ENCODE results near the gene ZNF234. TPM values are rescaled to one million over a fixed set of nuclear protein-coding genes. Genes with fewer than 3 reads are reported as not detected.

ZNF234 gene
- total and polyA plus RNA-seq, 2 donors (not counting 1 experiment from before 2014, with no cell fraction given): 3.1 to 27.5 TPM

- Histone ChIP-seq H3K79me2 (ENCODE audit: control insufficient read depth, insufficient read depth, low read length) (no peaks in the 10 kb centered on the region), H3K4me2 (replicated peaks; ENCODE audit: low read depth, low read length, poor library complexity, severe bottlenecking) (no peak overlapping the region), H2AFZ (ENCODE audit: insufficient read depth, low read depth, low read length, poor library complexity, severe bottlenecking) (no peak overlapping the region), H3K4me1 (ENCODE audit: control insufficient read depth in 2 of 2, insufficient read depth in 2 of 2, low read length in 2 of 2) (no peaks in the 10 kb centered on the region), H3K9me3 (ENCODE audit: control extremely low read depth in 1 of 3, control insufficient read depth in 2 of 3, insufficient read depth in 1 of 3, low read length in 2 of 3) (peaks cover 0 to 10% (median 7%) of the 10 kb centered on the region in 3 donors), H3K9ac (ENCODE audit: low read length) (no peak overlapping the region), H4K20me1 (ENCODE audit: control insufficient read depth, insufficient read depth, low read length, poor library complexity, severe bottlenecking) (no peaks in the 10 kb centered on the region), H3K27ac (ENCODE audit: low read length in 2 of 2) (no peak overlapping the region), H3K27me3 (replicated peaks in 1 of 4; ENCODE audit: control extremely low read depth in 1 of 4, control insufficient read depth in 3 of 4, insufficient read depth in 4 of 4, low read length in 3 of 4) (no peaks in the 10 kb centered on the region), H3K36me3 (replicated peaks in 1 of 2; ENCODE audit: control extremely low read depth in 1 of 2, control insufficient read depth in 1 of 2, extremely low read depth in 1 of 2, insufficient read depth in 2 of 2, low read length in 1 of 2) (peaks cover 2 to 47% of the 10 kb centered on the region in 2 experiments), H3K4me3 (ENCODE audit: control extremely low read depth in 1 of 5, extremely low read depth in 1 of 5, insufficient read depth in 1 of 5, low read depth in 2 of 5, low read length in 4 of 5) (no peak overlapping the region)
- Mint-ChIP-seq H3K9me3 (ENCODE audit: insufficient read depth) (peaks cover 5% of the 10 kb centered on the region), H3K4me1 (no peaks in the 10 kb centered on the region), H3K4me3 (no peak overlapping the region), H3K27me3 (no peaks in the 10 kb centered on the region), H3K27ac (no peak overlapping the region)
- POLR2A ChIA-PET: no interaction called here
- 100% methylated on average over 3 of the region's 4 CpGs for WGBS (ENCODE audit: insufficient coverage)
- intact Hi-C loops (cut with micrococcal nuclease): no loop called here
- DNase-seq (no peak), ATAC-seq (ENCODE audit: low read depth) (no peak)
- CTCF ChIA-PET: no interaction called here
- TF ChIP-seq CTCF (IDR thresholded peaks at IDR 0.05) (no peak), EZH2 (IDR thresholded peaks at IDR 0.05; ENCODE audit: borderline replicate concordance, insufficient read depth, low read depth, low read length, poor library complexity, severe bottlenecking) (no peak)
Observed at GRCh38 chr19:44149776-44150175, 8.4 kb downstream of the ZNF234 start.

- ChIA-PET POLR2A (no interaction called here), CTCF (no interaction called here)
- Histone ChIP-seq H3K36me3 (replicated peaks in 1 of 2; ENCODE audit: control extremely low read depth in 1 of 2, control insufficient read depth in 1 of 2, extremely low read depth in 1 of 2, insufficient read depth in 2 of 2, low read length in 1 of 2) (peaks cover 6 to 57% of the 10 kb centered on the region in 2 experiments), H3K4me1 (ENCODE audit: control insufficient read depth in 2 of 2, insufficient read depth in 2 of 2, low read length in 2 of 2) (no peaks in the 10 kb centered on the region), H4K20me1 (ENCODE audit: control insufficient read depth, insufficient read depth, low read length, poor library complexity, severe bottlenecking) (no peaks in the 10 kb centered on the region), H3K9me3 (ENCODE audit: control extremely low read depth in 1 of 3, control insufficient read depth in 2 of 3, insufficient read depth in 1 of 3, low read length in 2 of 3) (peaks cover 7 to 25% (median 12%) of the 10 kb centered on the region in 3 donors), H3K27ac (ENCODE audit: low read length in 2 of 2) (no peak overlapping the region), H3K79me2 (ENCODE audit: control insufficient read depth, insufficient read depth, low read length) (no peaks in the 10 kb centered on the region), H3K27me3 (replicated peaks in 1 of 4; ENCODE audit: control extremely low read depth in 1 of 4, control insufficient read depth in 3 of 4, insufficient read depth in 4 of 4, low read length in 3 of 4) (no peaks in the 10 kb centered on the region), H3K9ac (ENCODE audit: low read length) (no peak overlapping the region), H2AFZ (ENCODE audit: insufficient read depth, low read depth, low read length, poor library complexity, severe bottlenecking) (no peak overlapping the region), H3K4me3 (ENCODE audit: control extremely low read depth in 1 of 5, extremely low read depth in 1 of 5, insufficient read depth in 1 of 5, low read depth in 2 of 5, low read length in 4 of 5) (no peak overlapping the region), H3K4me2 (replicated peaks; ENCODE audit: low read depth, low read length, poor library complexity, severe bottlenecking) (no peak overlapping the region)
- H3K9me3 Mint-ChIP-seq (ENCODE audit: insufficient read depth): peaks cover 10% of the 10 kb centered on the region
- no peaks in the 10 kb centered on the region for H3K4me1 Mint-ChIP-seq
- DNase-seq: no peak
- no peak overlapping the region for H3K27ac Mint-ChIP-seq
- TF ChIP-seq EZH2 (IDR thresholded peaks at IDR 0.05; ENCODE audit: borderline replicate concordance, insufficient read depth, low read depth, low read length, poor library complexity, severe bottlenecking) (no peak), CTCF (IDR thresholded peaks at IDR 0.05) (no peak)
- no peak for ATAC-seq (ENCODE audit: low read depth)
- whole genome bisulfite sequencing (ENCODE audit: insufficient coverage): no CpG with 5 or more reads among the region's 5 CpGs
- intact Hi-C loops (cut with micrococcal nuclease): no loop called here
- no peak overlapping the region for H3K4me3 Mint-ChIP-seq
- no peaks in the 10 kb centered on the region for H3K27me3 Mint-ChIP-seq
Observed at GRCh38 chr19:44151491-44151890, 10.1 kb downstream of the ZNF234 start.
